B cell (primary cell): Measurements from ENCODE around the gene HDDC2.

Experiments used
- CTCF ChIP-seq: fragments of 200-600 bp; IDR thresholded peaks from one replicate; pipeline ENCODE4 v1.8.0; 2022; ENCODE audit warnings: antibody characterized with exemption, mild to moderate bottlenecking
- EZH2 ChIP-seq: IDR thresholded peaks from 2 replicates; pipeline ENCODE4 v1.6.1; 2012; ENCODE audit warnings: borderline replicate concordance, low read depth, mild to moderate bottlenecking, moderate library complexity, low read length; ENCODE audit not compliant: insufficient read depth, poor library complexity, severe bottlenecking

GRCh38 chr6:125246566-125246965 lies 55.2 kb downstream of the HDDC2 start:
- no peak for TF ChIP-seq CTCF
- no peak for TF ChIP-seq EZH2
